Measurements from ENCODE around the gene TIGD1.

GRCh38 chr2:232556426-232556825 is 6.1 kb upstream of the TIGD1 start:
- TF ChIP-seq POLR2AphosphoS5 (IDR thresholded peaks at IDR 0.05) (no peak), CTCF (IDR thresholded peaks at IDR 0.05) (no peak), POLR2A (IDR thresholded peaks at IDR 0.05) (no peak)
